Upper lobe of right lung (tissue), 1 donor: ENCODE data around the gene RNF34. TPM values are rescaled to one million over a fixed set of nuclear protein-coding genes. Genes with fewer than 3 reads are reported as not detected.

Experiments used
- ATAC-seq: fragments of 200-7000 bp; cut with Tn5 transposase; one replicate; pipeline ENCODE4 v1.9.1; 2020; ENCODE audit warnings: mild to moderate bottlenecking, moderate library complexity
- DNase-seq: peaks from one replicate; pipeline ENCODE4 v3.0.0-alpha.2; 2020
- H3K27ac ChIP-seq: fragments of 200-600 bp; one replicate; pipeline ENCODE4 v1.8.0; 2022
- H3K27me3 ChIP-seq: fragments of 200-600 bp; one replicate; pipeline ENCODE4 v1.8.0; 2022; ENCODE audit warnings: mild to moderate bottlenecking
- H3K36me3 ChIP-seq: fragments of 200-600 bp; one replicate; pipeline ENCODE4 v1.8.0; 2022
- H3K4me1 ChIP-seq: fragments of 200-600 bp; one replicate; pipeline ENCODE4 v1.8.0; 2022
- H3K4me3 ChIP-seq: fragments of 200-600 bp; one replicate; pipeline ENCODE4 v1.8.0; 2022; ENCODE audit warnings: mild to moderate bottlenecking
- H3K9me3 ChIP-seq: fragments of 200-600 bp; one replicate; pipeline ENCODE4 v1.8.0; 2022
- intact Hi-C: fragments of 100-400 bp; cut with DNase I; formaldehyde crosslinking; loops from one replicate; pipeline ENCODE4 v1.11.0; 2022
- total RNA-seq: library from RNA; stranded (reverse); fragmentation: NEBNext Ultra II Directional; extraction: Animal tissue kit (Norgen Biotek cat#: 25700); gene quantifications from one replicate; pipeline ENCODE4 v1.2.1, GENCODE V29; 2021
- TF ChIP-seq, protein P1 (sequence below): fragments of 200-600 bp; IDR thresholded peaks from one replicate; pipeline ENCODE4 v1.8.0; 2022; ENCODE audit warnings: antibody characterized with exemption
- donor health status: DM: no; HTN: yes; CAD: no; lungs with severe emphysema.

RNF34 gene
- total RNA-seq, 1 donor from 2014 or later = 29.5 TPM

DNA sequence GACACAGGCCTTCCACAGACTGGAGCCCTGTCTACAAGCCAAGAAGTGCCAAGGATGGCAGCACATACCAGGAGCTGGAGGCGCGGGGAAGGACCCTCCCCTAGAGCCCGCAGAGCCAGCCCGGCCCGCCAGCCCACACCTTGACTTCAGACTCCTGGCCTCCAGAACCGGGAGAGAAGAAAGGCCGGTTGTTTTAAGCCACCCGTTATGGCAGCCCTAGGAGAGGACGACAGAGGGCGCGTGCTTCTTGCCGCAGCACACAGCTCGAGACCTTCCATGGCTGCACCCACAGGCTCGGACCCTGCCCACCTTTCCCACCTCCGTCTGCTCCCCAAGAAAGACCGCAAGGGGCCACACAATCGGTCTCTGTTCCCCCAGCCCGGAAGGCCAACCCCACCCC, 53.7 kb downstream of the RNF34 start:
- peaks cover 4% of the 10 kb centered on the region for H3K36me3 ChIP-seq
- TF ChIP-seq, protein P1, sequence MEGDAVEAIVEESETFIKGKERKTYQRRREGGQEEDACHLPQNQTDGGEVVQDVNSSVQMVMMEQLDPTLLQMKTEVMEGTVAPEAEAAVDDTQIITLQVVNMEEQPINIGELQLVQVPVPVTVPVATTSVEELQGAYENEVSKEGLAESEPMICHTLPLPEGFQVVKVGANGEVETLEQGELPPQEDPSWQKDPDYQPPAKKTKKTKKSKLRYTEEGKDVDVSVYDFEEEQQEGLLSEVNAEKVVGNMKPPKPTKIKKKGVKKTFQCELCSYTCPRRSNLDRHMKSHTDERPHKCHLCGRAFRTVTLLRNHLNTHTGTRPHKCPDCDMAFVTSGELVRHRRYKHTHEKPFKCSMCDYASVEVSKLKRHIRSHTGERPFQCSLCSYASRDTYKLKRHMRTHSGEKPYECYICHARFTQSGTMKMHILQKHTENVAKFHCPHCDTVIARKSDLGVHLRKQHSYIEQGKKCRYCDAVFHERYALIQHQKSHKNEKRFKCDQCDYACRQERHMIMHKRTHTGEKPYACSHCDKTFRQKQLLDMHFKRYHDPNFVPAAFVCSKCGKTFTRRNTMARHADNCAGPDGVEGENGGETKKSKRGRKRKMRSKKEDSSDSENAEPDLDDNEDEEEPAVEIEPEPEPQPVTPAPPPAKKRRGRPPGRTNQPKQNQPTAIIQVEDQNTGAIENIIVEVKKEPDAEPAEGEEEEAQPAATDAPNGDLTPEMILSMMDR = no peak
- DNase-seq = no peak
- no peak overlapping the region for H3K27ac ChIP-seq
- no peak overlapping the region for H3K4me3 ChIP-seq
- H3K9me3 ChIP-seq = no peaks in the 10 kb centered on the region
- H3K4me1 ChIP-seq = peaks cover 6% of the 10 kb centered on the region
- no peaks in the 10 kb centered on the region for H3K27me3 ChIP-seq
- intact Hi-C loops = no loop called here
- no peak for ATAC-seq

DNA sequence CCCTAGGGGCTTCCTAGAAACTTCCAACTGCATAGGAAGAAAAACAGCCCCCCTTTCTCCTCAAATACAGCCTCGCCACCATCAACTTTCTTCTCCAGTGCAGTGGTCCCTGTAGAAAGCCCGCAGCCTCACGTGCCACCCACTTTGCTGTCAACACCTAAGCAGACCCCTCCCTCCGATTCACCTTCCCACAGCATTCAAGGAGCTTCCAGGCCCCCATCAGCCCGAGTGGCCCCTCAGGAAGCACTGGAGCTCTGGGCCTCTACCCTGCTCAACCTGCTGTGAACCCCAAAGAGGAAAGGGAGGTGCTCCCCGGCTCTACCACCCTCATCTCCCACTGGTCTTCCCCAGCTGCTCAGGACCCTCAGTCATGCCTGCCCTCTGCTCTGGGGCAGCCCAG, 55.0 kb downstream of the RNF34 start:
- Histone ChIP-seq H3K36me3 (peaks cover 4% of the 10 kb centered on the region), H3K27ac (no peak overlapping the region), H3K4me3 (no peak overlapping the region), H3K9me3 (no peaks in the 10 kb centered on the region), H3K27me3 (no peaks in the 10 kb centered on the region), H3K4me1 (peaks cover 6% of the 10 kb centered on the region)
- TF ChIP-seq, protein P1 = no peak
- no peak for DNase-seq
- intact Hi-C loops = no loop called here
- ATAC-seq = no peak

DNA sequence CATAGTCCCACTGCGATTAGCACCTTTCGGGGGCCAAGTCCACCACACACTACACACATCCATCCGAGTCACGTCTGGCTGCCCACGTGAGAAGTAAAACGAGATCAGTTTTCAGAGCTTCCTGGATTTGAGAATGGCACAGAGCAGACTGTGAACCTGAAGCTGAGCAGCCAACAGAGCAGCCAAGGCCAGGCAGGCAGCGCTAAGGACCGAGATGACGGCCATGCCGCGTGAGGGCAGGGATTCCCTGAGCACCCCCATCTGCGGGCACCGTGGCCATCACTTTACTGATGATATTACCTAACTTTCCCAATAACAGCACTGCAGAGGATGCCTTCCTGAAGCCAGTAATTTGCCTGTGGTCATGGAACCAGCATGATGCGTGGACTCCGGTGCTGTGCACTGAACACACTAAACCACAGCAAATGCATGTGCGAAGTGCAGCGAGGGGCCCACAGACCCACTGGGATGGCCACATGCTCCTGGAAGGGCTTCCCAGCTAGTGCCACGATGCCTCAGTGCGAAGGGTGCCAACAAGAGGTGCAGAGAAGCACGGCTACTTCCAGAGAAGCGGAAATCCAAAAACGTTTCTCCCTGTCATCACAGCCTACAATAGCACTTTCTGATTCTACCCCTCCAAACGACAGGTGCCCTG, 56.0 kb downstream of the RNF34 start:
- no peak for DNase-seq
- TF ChIP-seq, protein P1 = no peak
- no peaks in the 10 kb centered on the region for H3K27me3 ChIP-seq

DNA sequence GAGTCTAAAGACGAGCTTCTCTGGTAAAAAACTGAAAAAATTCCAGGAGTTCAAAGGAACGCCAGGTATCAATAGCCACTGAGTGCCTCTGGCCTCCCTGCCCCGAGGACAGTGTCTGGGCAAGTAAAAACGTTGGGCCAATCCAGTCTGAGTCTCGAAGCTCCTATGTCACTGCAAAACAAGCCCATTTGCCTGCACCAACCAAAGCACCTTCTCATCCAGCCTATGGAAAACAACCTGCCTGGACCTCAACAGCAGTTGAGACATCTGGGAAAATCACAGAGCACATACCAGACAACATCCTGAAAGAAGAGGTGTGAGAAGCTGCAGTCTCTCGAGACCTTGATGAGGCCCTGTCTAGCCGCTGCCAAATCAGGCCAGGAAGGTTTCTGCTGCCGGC, 56.6 kb downstream of the RNF34 start:
- Histone ChIP-seq H3K27me3 (no peaks in the 10 kb centered on the region), H3K36me3 (peaks cover 4% of the 10 kb centered on the region), H3K27ac (no peak overlapping the region), H3K9me3 (no peaks in the 10 kb centered on the region), H3K4me3 (no peak overlapping the region), H3K4me1 (peaks cover 9% of the 10 kb centered on the region)
- no peak for ATAC-seq
- TF ChIP-seq, protein P1 = no peak
- DNase-seq = no peak
- intact Hi-C loops = no loop called here

More for the DNA sequence above, 56.0 kb downstream of the RNF34 start:
- intact Hi-C loops = no loop called here
- ATAC-seq = no peak
- Histone ChIP-seq H3K36me3 (peaks cover 4% of the 10 kb centered on the region), H3K4me1 (peaks cover 6% of the 10 kb centered on the region), H3K27ac (no peak overlapping the region), H3K4me3 (no peak overlapping the region), H3K9me3 (no peaks in the 10 kb centered on the region)

DNA sequence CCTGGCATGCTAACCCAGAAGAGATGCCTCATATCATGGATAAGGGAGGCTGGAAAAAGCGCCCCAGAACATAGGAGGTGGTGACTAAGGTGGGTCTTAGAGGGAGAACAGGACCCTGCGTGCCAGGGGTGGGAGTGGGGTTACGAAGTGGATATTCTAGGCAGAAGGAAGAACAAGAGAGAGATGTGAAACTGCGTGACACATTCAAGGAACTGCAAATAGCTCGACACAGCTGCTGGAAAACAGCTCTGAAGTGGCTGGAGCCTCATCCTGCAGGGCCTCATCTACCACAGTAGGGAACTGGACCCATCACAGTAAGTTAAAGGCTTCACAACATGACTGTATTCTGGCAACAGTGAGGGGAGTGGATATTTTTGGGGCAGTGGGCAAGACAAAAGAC, 61.1 kb downstream of the RNF34 start:
- peaks cover 11% of the 10 kb centered on the region for H3K4me1 ChIP-seq
- H3K9me3 ChIP-seq = no peaks in the 10 kb centered on the region
- no peak for DNase-seq
- ATAC-seq = peak; percentile 53
- no peaks in the 10 kb centered on the region for H3K36me3 ChIP-seq
- H3K27ac ChIP-seq = no peak overlapping the region
- TF ChIP-seq, protein P1 = no peak
- H3K27me3 ChIP-seq = no peaks in the 10 kb centered on the region
- H3K4me3 ChIP-seq = no peak overlapping the region
- intact Hi-C loops = no loop called here

DNA sequence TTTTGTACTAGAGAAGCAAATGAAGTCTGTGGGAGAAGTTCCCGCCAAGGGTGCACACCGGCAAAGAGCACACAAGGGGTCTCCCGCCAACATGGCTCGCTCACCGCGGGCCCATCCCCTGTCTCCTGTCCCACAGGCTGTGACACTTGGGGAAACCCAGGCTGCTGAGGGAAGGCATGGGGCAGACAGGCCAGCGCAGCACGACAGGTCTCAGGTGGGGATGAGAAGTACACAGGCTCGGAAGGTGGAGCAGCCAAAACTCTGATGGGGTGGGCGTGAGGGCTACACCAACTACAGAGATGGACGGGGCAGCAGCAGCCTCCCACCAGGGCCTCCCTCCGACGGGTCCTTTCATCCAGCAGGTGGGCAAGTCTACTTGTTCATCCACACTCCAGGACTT, 64.4 kb downstream of the RNF34 start:
- no peak for ATAC-seq
- intact Hi-C loops = no loop called here
- H3K27me3 ChIP-seq = no peaks in the 10 kb centered on the region
- H3K9me3 ChIP-seq = no peaks in the 10 kb centered on the region
- no peaks in the 10 kb centered on the region for H3K36me3 ChIP-seq
- no peak overlapping the region for H3K4me3 ChIP-seq
- DNase-seq = no peak
- TF ChIP-seq, protein P1 = no peak
- H3K4me1 ChIP-seq = peaks cover 17% of the 10 kb centered on the region
- no peak overlapping the region for H3K27ac ChIP-seq
